HCT116 (cell line): Measurements from ENCODE around the gene SOBP. TPM values are rescaled to one million over a fixed set of nuclear protein-coding genes. Genes with fewer than 3 reads are reported as not detected.

Experiments used
- ATAC-seq: fragments of 200-7000 bp; cut with Tn5 transposase; 2 replicates; pipeline ENCODE4 v1.9.1; 2020; ENCODE audit warnings: mild to moderate bottlenecking, moderate library complexity
- BruUV-seq: library from RNA; stranded (reverse); fragments of 400-500 nt; replicated peaks from 2 replicates; lab custom pipeline; 2021; lab: Mats Ljungman, UMichigan
- CTCF ChIA-PET: fragments of 300-600 bp; sonication (Branson Sonifier 250); formaldehyde crosslinking; loops from one replicate; lab custom pipeline; 2021; ENCODE audit warnings: antibody characterized with exemption; lab: Charles Lee
- POLR2A ChIA-PET: fragments of 300-600, 350-600 bp; sonication (Branson Sonifier 250); formaldehyde crosslinking; loops from one replicate; lab custom pipeline; 2021; ENCODE audit warnings: antibody characterized with exemption; lab: Charles Lee
- RAD21 ChIA-PET, 2 experiments: fragments of 300-600 bp; sonication (Branson Sonifier 250); formaldehyde crosslinking; loops; one replicate each; lab custom pipeline; 2023; ENCODE audit warnings: low total read pairs in 2 of 2; ENCODE audit not compliant: uncharacterized antibody in 2 of 2, unreplicated experiment in 2 of 2, low non-redundant PET in 1 of 2; lab: Charles Lee
- DNase-seq: peaks from one replicate; pipeline ENCODE4 v3.0.0-alpha.2; 2010; ENCODE audit warnings: low read depth, low spot score
- H2AFZ ChIP-seq: fragments of 200-600 bp; shearing (Covaris generic), sonication (generic); 2 replicates; pipeline ENCODE4 v1.6.1; 2017; ENCODE audit warnings: low read depth, mixed run types, mixed read lengths, antibody characterized with exemption, low read length; ENCODE audit not compliant: poor library complexity, severe bottlenecking
- H3K27ac ChIP-seq: 2 replicates; pipeline ENCODE4 v1.5.1; 2012; ENCODE audit warnings: low read depth, low read length
- H3K27me3 ChIP-seq: fragments of 200-600 bp; sonication (generic); 2 replicates; pipeline ENCODE4 v1.6.1; 2016; ENCODE audit warnings: mixed run types, low read length, mixed read lengths; ENCODE audit not compliant: insufficient read depth
- H3K36me3 ChIP-seq, 2 experiments: fragments of 200-500 bp in 1 of 2; fragments of 200-600 bp in 1 of 2; sonication (Bioruptor generic) in 1 of 2; sonication (generic) in 1 of 2; 2 replicates each; pipeline versions ENCODE4 v1.5.1 to v1.6.1; 2014 to 2016; ENCODE audit warnings: low read length in 2 of 2, inconsistent platforms in 1 of 2, mixed read lengths in 1 of 2, mixed run types in 1 of 2; ENCODE audit not compliant: insufficient read depth in 2 of 2, control insufficient read depth in 1 of 2
- H3K4me1 ChIP-seq, 2 experiments: fragments of 200-600 bp in 1 of 2; sonication (generic) in 1 of 2; 2 replicates each; pipeline versions ENCODE4 v1.5.1 to v1.6.1; 2012 to 2017; ENCODE audit warnings: low read length in 2 of 2, inconsistent platforms in 1 of 2, mild to moderate bottlenecking in 1 of 2, mixed read lengths in 1 of 2, mixed run types in 1 of 2, moderate library complexity in 1 of 2; ENCODE audit not compliant: insufficient read depth in 2 of 2, control insufficient read depth in 1 of 2
- H3K4me2 ChIP-seq: fragments of 200-600 bp; sonication (generic); 2 replicates; pipeline ENCODE4 v1.6.1; 2017; ENCODE audit warnings: mixed run types, low read length, mixed read lengths
- H3K4me3 ChIP-seq, 2 experiments: fragments of 200-600 bp in 1 of 2; sonication (generic) in 1 of 2; replicated peaks in 1 of 2; 2 replicates each; pipeline ENCODE4 v1.5.1; 2011 to 2016; ENCODE audit warnings: low read length in 2 of 2, control low read depth in 1 of 2, low read depth in 1 of 2, mild to moderate bottlenecking in 1 of 2, mixed read lengths in 1 of 2, mixed run types in 1 of 2
- H3K79me2 ChIP-seq: fragments of 200-600 bp; sonication (generic); 2 replicates; pipeline ENCODE4 v1.6.1; 2017; ENCODE audit warnings: mild to moderate bottlenecking, mixed run types, low read length, moderate library complexity, mixed read lengths; ENCODE audit not compliant: insufficient read depth
- H3K9ac ChIP-seq: fragments of 200-600 bp; sonication (generic); 2 replicates; pipeline ENCODE4 v1.6.1; 2016; ENCODE audit warnings: low read length, mixed read lengths
- H3K9me2 ChIP-seq: fragments of 200-600 bp; sonication (generic), shearing (Covaris generic); 2 replicates; pipeline ENCODE4 v1.6.1; 2017; ENCODE audit warnings: mixed run types, mild to moderate bottlenecking, moderate library complexity; ENCODE audit not compliant: insufficient read depth
- H3K9me3 ChIP-seq, 2 experiments: fragments of 200-500 bp in 1 of 2; fragments of 200-600 bp in 1 of 2; sonication (Bioruptor generic) in 1 of 2; sonication (generic) in 1 of 2; 2 replicates each; pipeline ENCODE4 v1.6.1; 2014 to 2017; ENCODE audit warnings: low read length in 2 of 2, mixed read lengths in 2 of 2, inconsistent platforms in 1 of 2, low read depth in 1 of 2, mild to moderate bottlenecking in 1 of 2, mixed run types in 1 of 2, moderate library complexity in 1 of 2; ENCODE audit not compliant: control insufficient read depth in 1 of 2, insufficient read depth in 1 of 2
- H4K20me1 ChIP-seq: fragments of 200-600 bp; sonication (generic), shearing (Covaris generic); 2 replicates; pipeline ENCODE4 v1.6.1; 2017; ENCODE audit warnings: mixed run types, mild to moderate bottlenecking, moderate library complexity; ENCODE audit not compliant: insufficient read depth
- CBX3 ChIP-seq: IDR thresholded peaks from 2 replicates; pipeline ENCODE4 v1.6.1; 2012; ENCODE audit warnings: low read depth
- CTCF ChIP-seq, 3 experiments: fragments of 200-600 bp in 1 of 3; sonication (generic) in 1 of 3; IDR thresholded peaks in 2 of 3; conservative IDR thresholded peaks in 1 of 3; 2 replicates each; pipeline ENCODE4 v1.5.1; 2012 to 2017; ENCODE audit warnings: low read depth in 2 of 3, low read length in 2 of 3, antibody characterized with exemption in 1 of 3, borderline replicate concordance in 1 of 3, control low read depth in 1 of 3, mild to moderate bottlenecking in 1 of 3, mixed read lengths in 1 of 3, mixed run types in 1 of 3, moderate library complexity in 1 of 3; ENCODE audit not compliant: insufficient read depth in 1 of 3
- EZH2 ChIP-seq: fragments of 200-600 bp; sonication (generic); IDR thresholded peaks from 2 replicates; pipeline ENCODE4 v1.6.1; 2017; ENCODE audit warnings: antibody characterized with exemption, mixed run types
- EZH2phosphoT487 ChIP-seq: fragments of 200-600 bp; IDR thresholded peaks from 2 replicates; pipeline ENCODE4 v1.6.1; 2018; ENCODE audit warnings: antibody characterized with exemption, borderline replicate concordance
- FOSL1 ChIP-seq: IDR thresholded peaks from 2 replicates; pipeline ENCODE4 v1.6.1; 2012; ENCODE audit warnings: low read depth
- JUND ChIP-seq: IDR thresholded peaks from 2 replicates; pipeline ENCODE4 v1.6.1; 2012
- MAX ChIP-seq: IDR thresholded peaks from 2 replicates; pipeline ENCODE4 v1.6.1; 2012
- POLR2A ChIP-seq: IDR thresholded peaks from 2 replicates; pipeline ENCODE4 v1.7.0; 2011; ENCODE audit warnings: borderline replicate concordance; ENCODE audit not compliant: insufficient read depth, insufficient read length; ENCODE audit errors: extremely low read depth
- REST ChIP-seq: IDR thresholded peaks from 2 replicates; pipeline ENCODE4 v1.6.1; 2012; ENCODE audit warnings: low read depth
- YY1 ChIP-seq: IDR thresholded peaks from 2 replicates; pipeline ENCODE4 v1.6.1; 2011; ENCODE audit warnings: low read length, low read depth, moderate library complexity, mild to moderate bottlenecking; ENCODE audit not compliant: insufficient replicate concordance; ENCODE audit errors: extremely low read depth
- intact Hi-C: fragments of 100-400 bp; cut with micrococcal nuclease; formaldehyde crosslinking; loops from 2 replicates; pipeline ENCODE4 v1.10.0; 2022
- total RNA-seq: library from RNA; stranded (reverse); gene quantifications from one replicate; pipeline ENCODE4 v1.2.1, GENCODE V29; 2021; ENCODE audit not compliant: unreplicated experiment

The SOBP gene
- total RNA-seq, 1 experiment from 2014 or later = 2.6 TPM

GRCh38 chr6:107485157-107485556, 4.8 kb upstream of the SOBP start:
- DNase-seq (no peak), ATAC-seq (no peak)
- H3K9me3 ChIP-seq = no peaks in the 10 kb centered on the region
- ChIA-PET CTCF (no interaction called here), RAD21 (interaction anchor here in 1 of 2 experiments (0.7 kb wide), 1 partner anchor 166 kb away, joined by 5 read pairs; no protein-coding TSS in a partner anchor), POLR2A (no interaction called here)
- no peak overlapping the region for H3K4me2 ChIP-seq
- no peaks in the 10 kb centered on the region for H3K79me2 ChIP-seq
- BruUV-seq = no TSS peak
- no peaks in the 10 kb centered on the region for H4K20me1 ChIP-seq
- peaks cover 0 to 13% of the 10 kb centered on the region in 2 experiments; a peak in 1 of 4 replicates for H3K4me1 ChIP-seq
- H3K27me3 ChIP-seq = peaks cover 4% of the 10 kb centered on the region; the same call in 1 of the 2 replicates
- no peak overlapping the region for H3K4me3 ChIP-seq
- no peak for TF ChIP-seq JUND
- TF ChIP-seq CTCF (IDR thresholded peaks at IDR 0.05 in 2 of 3, conservative IDR thresholded peaks at IDR 0.05 in 1 of 3; ENCODE audit: borderline replicate concordance in 1 of 3, insufficient read depth in 1 of 3, low read depth in 2 of 3, low read length in 2 of 3) = no peak
- no peak for TF ChIP-seq MAX
- TF ChIP-seq CBX3 = no peak
- no peak for TF ChIP-seq YY1
- TF ChIP-seq REST = no peak
- no peak for TF ChIP-seq FOSL1
- no peak for TF ChIP-seq EZH2phosphoT487
- no peak for TF ChIP-seq EZH2
- TF ChIP-seq POLR2A = no peak
- no peak overlapping the region for H2AFZ ChIP-seq
- no peak overlapping the region for H3K27ac ChIP-seq
- H3K9ac ChIP-seq = no peak overlapping the region
- no peaks in the 10 kb centered on the region for H3K9me2 ChIP-seq
- H3K36me3 ChIP-seq = no peaks in the 10 kb centered on the region
- intact Hi-C loops = no loop called here
